Ishikawa (cell line): ENCODE results near the gene DET1.

Source experiments
- CEBPB ChIP-seq: IDR thresholded peaks from 2 replicates; pipeline ENCODE4 v1.6.1; 2012
- CREB1 ChIP-seq: IDR thresholded peaks from 2 replicates; pipeline ENCODE4 v1.6.1; 2012; ENCODE audit warnings: low read depth
- EGR1 ChIP-seq: IDR thresholded peaks from 2 replicates; pipeline ENCODE4 v1.6.1; 2012
- EP300 ChIP-seq: IDR thresholded peaks from 2 replicates; pipeline ENCODE4 v1.6.1; 2012; ENCODE audit warnings: borderline replicate concordance
- FOXM1 ChIP-seq: IDR thresholded peaks from 2 replicates; pipeline ENCODE4 v1.6.1; 2012; ENCODE audit warnings: low read depth, borderline replicate concordance
- MAX ChIP-seq: IDR thresholded peaks from 2 replicates; pipeline ENCODE4 v1.6.1; 2012
- NFIC ChIP-seq: IDR thresholded peaks from 2 replicates; pipeline ENCODE4 v1.6.1; 2012
- RAD21 ChIP-seq: IDR thresholded peaks from 2 replicates; pipeline ENCODE4 v1.6.1; 2012; ENCODE audit warnings: low read depth
- REST ChIP-seq: IDR thresholded peaks from 2 replicates; pipeline ENCODE4 v1.6.1; 2012; ENCODE audit warnings: low read depth, mild to moderate bottlenecking
- TAF1 ChIP-seq: IDR thresholded peaks from 2 replicates; pipeline ENCODE4 v1.6.1; 2012; ENCODE audit warnings: low read depth, mild to moderate bottlenecking
- TCF12 ChIP-seq: IDR thresholded peaks from 2 replicates; pipeline ENCODE4 v1.6.1; 2012; ENCODE audit warnings: low read depth
- TEAD4 ChIP-seq: IDR thresholded peaks from 2 replicates; pipeline ENCODE4 v1.6.1; 2012
- USF1 ChIP-seq: IDR thresholded peaks from 2 replicates; pipeline ENCODE4 v1.6.1; 2012
- YY1 ChIP-seq: IDR thresholded peaks from 2 replicates; pipeline ENCODE4 v1.6.1; 2012; ENCODE audit warnings: low read depth
- ZBTB7A ChIP-seq: IDR thresholded peaks from 2 replicates; pipeline ENCODE4 v1.6.1; 2012; ENCODE audit warnings: low read depth

Gene DET1

GRCh38 chr15:88535607-88536313 lies 10.7 kb downstream of the DET1 start:
- no peak for TF ChIP-seq TEAD4
- no peak for TF ChIP-seq ZBTB7A
- TF ChIP-seq TCF12 = no peak
- TF ChIP-seq NFIC = no peak
- no peak for TF ChIP-seq CEBPB
- no peak for TF ChIP-seq REST
- TF ChIP-seq RAD21 = no peak
- no peak for TF ChIP-seq EP300
- TF ChIP-seq MAX = no peak
- no peak for TF ChIP-seq YY1
- TF ChIP-seq TAF1 = no peak
- no peak for TF ChIP-seq USF1
- TF ChIP-seq FOXM1 = no peak
- no peak for TF ChIP-seq CREB1
- no peak for TF ChIP-seq EGR1

GRCh38 chr15:88535100-88535499 lies 11.4 kb downstream of the DET1 start:
- no peak for TF ChIP-seq YY1
- no peak for TF ChIP-seq EGR1
- no peak for TF ChIP-seq EP300
- no peak for TF ChIP-seq TEAD4
- no peak for TF ChIP-seq USF1
- TF ChIP-seq TAF1 = no peak
- no peak for TF ChIP-seq REST
- no peak for TF ChIP-seq RAD21
- no peak for TF ChIP-seq FOXM1
- no peak for TF ChIP-seq MAX
- no peak for TF ChIP-seq CEBPB
- TF ChIP-seq ZBTB7A = no peak
- TF ChIP-seq NFIC = no peak
- TF ChIP-seq TCF12 = no peak
- no peak for TF ChIP-seq CREB1

GRCh38 chr15:88533376-88533775 lies 13.1 kb downstream of the DET1 start:
- TF ChIP-seq TAF1 (no peak), CREB1 (no peak)

GRCh38 chr15:88529021-88529630 lies 17.4 kb downstream of the DET1 start:
- TF ChIP-seq EP300 (no peak), NFIC (no peak)

GRCh38 chr15:88526247-88526879 lies 20.1 kb downstream of the DET1 start:
- TF ChIP-seq TAF1 (no peak), FOXM1 (no peak), CEBPB (no peak), USF1 (no peak), TCF12 (no peak), EP300 (no peak), REST (no peak), EGR1 (no peak), MAX (no peak)
